ENCODE results near the gene DCST1. TPM values are rescaled to one million over a fixed set of nuclear protein-coding genes. Genes with fewer than 3 reads are reported as not detected.
A peak's percentile ranks its signal among the peaks of the same experiment; 100 is the strongest.

Gene DCST1
- total and polyA plus RNA-seq, 2 donors (not counting 3 experiments of a cell fraction or from before 2014, with no cell fraction given): not detected

DNA sequence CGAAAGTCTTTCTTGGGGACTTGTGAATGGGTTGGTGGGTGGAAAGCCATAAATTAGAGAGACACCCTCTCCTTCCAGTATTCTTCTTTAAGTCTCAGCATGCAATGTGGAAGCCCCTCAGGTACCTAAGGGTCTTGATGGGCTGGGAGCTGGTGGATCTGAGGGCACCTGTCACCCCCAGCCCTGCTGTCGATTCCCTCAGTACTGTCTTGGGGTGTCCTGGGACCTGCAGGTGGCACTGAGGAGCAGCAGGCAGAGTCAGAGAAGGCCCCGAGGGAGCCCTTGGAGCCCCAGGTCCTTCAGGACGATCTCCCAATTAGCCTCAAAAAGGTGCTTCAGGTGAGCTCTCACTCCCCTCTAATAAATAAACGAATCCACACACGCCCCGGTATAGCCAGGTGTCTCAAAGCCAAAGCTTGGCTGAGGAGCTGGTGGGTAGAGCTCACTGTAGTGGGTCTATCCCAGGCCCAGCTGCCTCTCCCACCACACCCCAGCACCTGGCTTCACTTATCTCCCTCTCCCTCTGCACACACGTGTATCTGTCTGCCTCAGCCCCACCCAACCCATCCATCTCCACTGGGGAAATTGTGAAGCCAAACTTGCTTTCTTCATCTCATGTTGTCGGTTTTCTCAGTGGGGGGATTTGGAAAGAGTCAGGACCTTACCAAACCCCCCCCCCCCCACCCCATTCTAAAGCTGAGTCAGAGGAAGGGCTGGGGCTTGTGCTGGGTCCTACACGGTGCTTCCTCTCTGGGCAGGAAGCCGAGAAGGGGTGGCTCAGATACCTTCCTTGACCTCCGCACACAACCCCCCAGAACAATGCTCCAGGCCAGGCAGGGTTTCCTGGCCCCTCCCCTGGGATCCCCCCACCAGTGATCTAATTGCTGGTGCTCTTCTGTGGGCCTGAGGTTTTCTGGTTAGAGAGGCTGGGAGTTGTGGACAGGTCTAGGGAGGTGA is 19.1 kb downstream of the DCST1 start:
- POLR2A ChIA-PET: interaction anchor here (0.6 kb wide), 1 partner anchor 59 kb away, joined by 4 read pairs; no protein-coding TSS in a partner anchor
- peak overlapping the region; percentile 48 for H3K27ac ChIP-seq (ENCODE audit: insufficient read depth, low read depth, low read length)
- H2AFZ ChIP-seq (ENCODE audit: low read depth, low read length): no peak overlapping the region
- H3K9ac ChIP-seq (replicated peaks; ENCODE audit: extremely low read depth, insufficient read depth, low read length): peak overlapping the region; percentile 42
- peak overlapping the region; percentile 86 for H3K4me2 ChIP-seq (ENCODE audit: insufficient read depth, low read length)
- DNase-seq (ENCODE audit: low read depth, low spot score): peak; percentile 59
- dilution Hi-C loops (cut with MboI; ENCODE audit: extremely low pct_ligation_motif_present, low sequenced_read_pairs) (no loop called here), intact Hi-C loops (cut with micrococcal nuclease) (loop anchor here (1.0 kb wide), 2 partner anchors 9 to 33 kb away; no protein-coding TSS in a partner anchor)
- H3K4me1 ChIP-seq (ENCODE audit: control insufficient read depth, extremely low read depth, insufficient read depth, low read length): peaks cover 24% of the 10 kb centered on the region
- H3K9me1 ChIP-seq (replicated peaks; ENCODE audit: control insufficient read depth, extremely low read depth, insufficient read depth, low read length): no peaks in the 10 kb centered on the region
- peak; percentile 98 for FAIRE-seq
- no peak for TF ChIP-seq EZH2 (IDR thresholded peaks at IDR 0.05; ENCODE audit: borderline replicate concordance, low read depth, low read length, severe bottlenecking)
- TF ChIP-seq POLR2A (IDR thresholded peaks at IDR 0.05; ENCODE audit: low read depth, low read length): peak; percentile 68
- TF ChIP-seq, protein P1, sequence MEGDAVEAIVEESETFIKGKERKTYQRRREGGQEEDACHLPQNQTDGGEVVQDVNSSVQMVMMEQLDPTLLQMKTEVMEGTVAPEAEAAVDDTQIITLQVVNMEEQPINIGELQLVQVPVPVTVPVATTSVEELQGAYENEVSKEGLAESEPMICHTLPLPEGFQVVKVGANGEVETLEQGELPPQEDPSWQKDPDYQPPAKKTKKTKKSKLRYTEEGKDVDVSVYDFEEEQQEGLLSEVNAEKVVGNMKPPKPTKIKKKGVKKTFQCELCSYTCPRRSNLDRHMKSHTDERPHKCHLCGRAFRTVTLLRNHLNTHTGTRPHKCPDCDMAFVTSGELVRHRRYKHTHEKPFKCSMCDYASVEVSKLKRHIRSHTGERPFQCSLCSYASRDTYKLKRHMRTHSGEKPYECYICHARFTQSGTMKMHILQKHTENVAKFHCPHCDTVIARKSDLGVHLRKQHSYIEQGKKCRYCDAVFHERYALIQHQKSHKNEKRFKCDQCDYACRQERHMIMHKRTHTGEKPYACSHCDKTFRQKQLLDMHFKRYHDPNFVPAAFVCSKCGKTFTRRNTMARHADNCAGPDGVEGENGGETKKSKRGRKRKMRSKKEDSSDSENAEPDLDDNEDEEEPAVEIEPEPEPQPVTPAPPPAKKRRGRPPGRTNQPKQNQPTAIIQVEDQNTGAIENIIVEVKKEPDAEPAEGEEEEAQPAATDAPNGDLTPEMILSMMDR (IDR thresholded peaks at IDR 0.05; ENCODE audit: extremely low read depth in 1 of 2, insufficient read depth in 1 of 2, low read depth in 1 of 2, low read length in 2 of 2): peak in 1 of 2 donors; percentile 46
- TF ChIP-seq GATA2 (IDR thresholded peaks at IDR 0.05; ENCODE audit: insufficient read depth, insufficient read length, low read depth, low read length): no peak
- TF ChIP-seq JUN (IDR thresholded peaks at IDR 0.05; ENCODE audit: borderline replicate concordance, insufficient read depth, insufficient read length, low read depth): no peak
- TF ChIP-seq MYC (IDR thresholded peaks at IDR 0.05; ENCODE audit: low read depth, low read length): no peak
- TF ChIP-seq FOS (IDR thresholded peaks at IDR 0.05; ENCODE audit: borderline replicate concordance, insufficient read depth, low read length): no peak
- TF ChIP-seq POLR2AphosphoS5 (IDR thresholded peaks at IDR 0.05; ENCODE audit: insufficient read depth, low read depth, low read length): peak; percentile 15
- TF ChIP-seq, protein P2, sequence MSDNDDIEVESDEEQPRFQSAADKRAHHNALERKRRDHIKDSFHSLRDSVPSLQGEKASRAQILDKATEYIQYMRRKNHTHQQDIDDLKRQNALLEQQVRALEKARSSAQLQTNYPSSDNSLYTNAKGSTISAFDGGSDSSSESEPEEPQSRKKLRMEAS (IDR thresholded peaks at IDR 0.05; ENCODE audit: insufficient read depth, insufficient read length): no peak
- H3K79me2 ChIP-seq (ENCODE audit: control insufficient read depth, insufficient read depth, low read length): peaks cover 21% of the 10 kb centered on the region
- H3K9me3 ChIP-seq (replicated peaks; ENCODE audit: control insufficient read depth, insufficient read depth, low read length): no peaks in the 10 kb centered on the region
- H3K4me3 ChIP-seq (replicated peaks in 1 of 3; ENCODE audit: insufficient read depth in 1 of 3, low read depth in 1 of 3, low read length in 3 of 3): peak overlapping the region; percentile 66 to 75 (median 74)
- CTCF ChIA-PET: interaction anchor here (0.6 to 6.1 kb wide), 14 partner anchors 8 to 1884 kb away, joined by 3 to 59 read pairs (median 5); partner anchors contain the start of genes EFNA3, EFNA4, KRTCAP2 and LENEP
- no peaks in the 10 kb centered on the region for H3K27me3 ChIP-seq (ENCODE audit: control insufficient read depth in 2 of 2, insufficient read depth in 2 of 2, low read length in 2 of 2)
- H3K36me3 ChIP-seq (ENCODE audit: control insufficient read depth in 2 of 2, extremely low read depth in 1 of 2, insufficient read depth in 2 of 2, low read length in 2 of 2): peaks cover 7 to 26% of the 10 kb centered on the region in 2 experiments
- BruUV-seq (replicated peaks): TSS peak; percentile 7
- no peaks in the 10 kb centered on the region for H4K20me1 ChIP-seq (replicated peaks; ENCODE audit: control insufficient read depth, extremely low read depth, insufficient read depth, low read length)
